Measurements from ENCODE around the gene CTTNBP2.

GRCh38 chr7:117771756-117772155 is 101.5 kb downstream of the CTTNBP2 start:
- TF ChIP-seq CTCF (IDR thresholded peaks at IDR 0.05) (no peak), EZH2 (IDR thresholded peaks at IDR 0.05) (no peak), EZH2phosphoT487 (IDR thresholded peaks at IDR 0.05) (no peak)
